SK-N-SH (cell line): Measurements from ENCODE around the gene CLIC5. TPM values are rescaled to one million over a fixed set of nuclear protein-coding genes. Genes with fewer than 3 reads are reported as not detected.

Experiments
- CTCF ChIA-PET: fragments of 300-600, 350-600 bp; formaldehyde crosslinking; extraction: SDS; loops from one replicate; lab custom pipeline; 2021; lab: Yijun Ruan, JAX
- POLR2A ChIA-PET: fragments of 350-600 bp; sonication (Branson Sonifier 250); formaldehyde crosslinking; extraction: SDS; loops from one replicate; lab custom pipeline; 2020; ENCODE audit warnings: antibody characterized with exemption, inconsistent platforms; lab: Yijun Ruan, JAX
- DNase-seq: peaks from one replicate; pipeline ENCODE4 v3.0.0; 2012
- H2AFZ ChIP-seq: fragments of 200-600 bp; sonication (generic); 2 replicates; pipeline ENCODE4 v1.8.1; 2016; ENCODE audit warnings: antibody characterized with exemption, mild to moderate bottlenecking, low read depth
- H3F3A ChIP-seq: fragments of 200-600 bp; sonication (generic); replicated peaks from 2 replicates; pipeline ENCODE3; 2016; ENCODE audit warnings: antibody characterized with exemption, mild to moderate bottlenecking; ENCODE audit not compliant: insufficient read depth
- H3K27ac ChIP-seq, 2 experiments: fragments of 200-500 bp in 1 of 2; fragments of 200-600 bp in 1 of 2; sonication (Bioruptor generic) in 1 of 2; sonication (generic), shearing (Covaris generic) in 1 of 2; 2 replicates each; pipeline versions ENCODE4 v1.5.1 to v1.6.1; 2014 to 2016; ENCODE audit warnings: low read depth in 2 of 2, inconsistent platforms in 1 of 2, low read length in 1 of 2, mild to moderate bottlenecking in 1 of 2, mixed read lengths in 1 of 2
- H3K27me3 ChIP-seq: fragments of 200-600 bp; sonication (generic), shearing (Covaris generic); 2 replicates; pipeline ENCODE4 v1.6.1; 2016; ENCODE audit warnings: mixed run types; ENCODE audit not compliant: insufficient read depth
- H3K36me3 ChIP-seq, 2 experiments: fragments of 200-500 bp in 1 of 2; fragments of 200-600 bp in 1 of 2; sonication (Bioruptor generic) in 1 of 2; sonication (generic) in 1 of 2; replicated peaks in 1 of 2; 2 replicates each; pipeline versions ENCODE3 to v1.5.1; 2014 to 2016; ENCODE audit warnings: low read length in 1 of 2, mild to moderate bottlenecking in 1 of 2; ENCODE audit not compliant: insufficient read depth in 2 of 2, control insufficient read depth in 1 of 2
- H3K4me1 ChIP-seq, 2 experiments: fragments of 200-500 bp in 1 of 2; fragments of 200-600 bp in 1 of 2; sonication (Bioruptor generic) in 1 of 2; sonication (generic), shearing (Covaris generic) in 1 of 2; 2 replicates each; pipeline versions ENCODE4 v1.5.1 to v1.6.1; 2014 to 2016; ENCODE audit warnings: low read depth in 1 of 2, low read length in 1 of 2, mixed run types in 1 of 2; ENCODE audit not compliant: insufficient read depth in 2 of 2, control insufficient read depth in 1 of 2
- H3K4me2 ChIP-seq: fragments of 200-600 bp; sonication (generic), shearing (Covaris generic); 2 replicates; pipeline ENCODE4 v1.6.1; 2017; ENCODE audit warnings: mixed run types
- H3K4me3 ChIP-seq, 2 experiments: fragments of 200-500 bp in 1 of 2; fragments of 200-600 bp in 1 of 2; sonication (Bioruptor generic) in 1 of 2; sonication (generic), shearing (Covaris generic) in 1 of 2; 2 replicates each; pipeline versions ENCODE4 v1.5.1 to v1.8.1; 2014 to 2016; ENCODE audit warnings: low read depth in 2 of 2, inconsistent platforms in 1 of 2, low read length in 1 of 2, mild to moderate bottlenecking in 1 of 2, mixed read lengths in 1 of 2, moderate library complexity in 1 of 2
- H3K79me2 ChIP-seq: fragments of 200-600 bp; sonication (generic); 2 replicates; pipeline ENCODE4 v1.8.1; 2017; ENCODE audit warnings: mild to moderate bottlenecking; ENCODE audit not compliant: insufficient read depth
- H3K9ac ChIP-seq: fragments of 200-600 bp; sonication (generic); 2 replicates; pipeline ENCODE4 v1.6.1; 2017; ENCODE audit warnings: mixed run types
- H3K9me2 ChIP-seq: fragments of 200-600 bp; sonication (generic); 2 replicates; pipeline ENCODE4 v1.6.1; 2017; ENCODE audit warnings: mixed run types
- H3K9me3 ChIP-seq: fragments of 200-600 bp; sonication (generic); 2 replicates; pipeline ENCODE4 v1.6.1; 2017; ENCODE audit warnings: mixed run types, mild to moderate bottlenecking, moderate library complexity
- H4K20me1 ChIP-seq: fragments of 200-600 bp; sonication (generic); 2 replicates; pipeline ENCODE4 v1.6.1; 2017; ENCODE audit warnings: mild to moderate bottlenecking, mixed run types; ENCODE audit not compliant: insufficient read depth
- FOSL2 ChIP-seq: IDR thresholded peaks from 2 replicates; pipeline ENCODE4 v1.4.0; 2012; ENCODE audit warnings: low read depth, mild to moderate bottlenecking, moderate library complexity, borderline replicate concordance
- GABPA ChIP-seq: IDR thresholded peaks from 2 replicates; pipeline ENCODE4 v1.4.0; 2012; ENCODE audit warnings: low read depth, mild to moderate bottlenecking
- IRF3 ChIP-seq: fragments of 150-350 bp; IDR thresholded peaks from 2 replicates; pipeline ENCODE4 v1.6.1; 2016; ENCODE audit warnings: mild to moderate bottlenecking, low read depth, low read length
- POLR2AphosphoS5 ChIP-seq: IDR thresholded peaks from 2 replicates; pipeline ENCODE4 v1.6.1; 2012; ENCODE audit warnings: low read depth, low read length
- RAD21 ChIP-seq: IDR thresholded peaks from 2 replicates; pipeline ENCODE4 v1.6.1; 2012; ENCODE audit warnings: mild to moderate bottlenecking, low read length
- RCOR1 ChIP-seq: fragments of 150-350 bp; IDR thresholded peaks from 2 replicates; pipeline ENCODE4 v1.6.1; 2017; ENCODE audit warnings: antibody characterized with exemption, low read length
- SIN3A ChIP-seq: IDR thresholded peaks from 2 replicates; pipeline ENCODE4 v1.6.1; 2012; ENCODE audit warnings: low read depth, mild to moderate bottlenecking, low read length, moderate library complexity, borderline replicate concordance
- WGBS: methylation state at CpG from one replicate; pipeline ENCODE4 v1.1.6; 2017; ENCODE audit warnings: low lambda C conversion rate; 5-methylcytosine and 5-hydroxymethylcytosine counted together
- polyA plus RNA-seq, 3 experiments: library from polyadenylated mRNA; depleted of rRNA; stranded (reverse); fragments of >200 nt; gene quantifications; 2 replicates each; pipeline ENCODE4 v1.2.3, GENCODE V29; 2012
- TF ChIP-seq, protein P1 (sequence below): fragments of 200-600 bp; sonication (generic); IDR thresholded peaks from 2 replicates; pipeline ENCODE4 v1.6.1; 2017; ENCODE audit warnings: antibody characterized with exemption, mild to moderate bottlenecking, moderate library complexity

Gene CLIC5
- polyA plus RNA-seq, 1 of the 3 experiments (the other 2 are of a cell fraction), result 0.03 TPM

GRCh38 chr6:45877970-45878590, 137.6 kb downstream of the CLIC5 start:
- no peaks in the 10 kb centered on the region for H3K9me3 ChIP-seq
- H3K36me3 ChIP-seq, result no peaks in the 10 kb centered on the region
- no peak overlapping the region for H3K27ac ChIP-seq
- H3K4me3 ChIP-seq, result no peak overlapping the region
- 8% methylated on average over 5 of the region's 5 CpGs for WGBS
- no peaks in the 10 kb centered on the region for H3K9me2 ChIP-seq
- DNase-seq, result no peak
- H2AFZ ChIP-seq, result no peak overlapping the region
- TF ChIP-seq FOSL2 (no peak), GABPA (no peak), SIN3A (no peak)
- TF ChIP-seq, protein P1, sequence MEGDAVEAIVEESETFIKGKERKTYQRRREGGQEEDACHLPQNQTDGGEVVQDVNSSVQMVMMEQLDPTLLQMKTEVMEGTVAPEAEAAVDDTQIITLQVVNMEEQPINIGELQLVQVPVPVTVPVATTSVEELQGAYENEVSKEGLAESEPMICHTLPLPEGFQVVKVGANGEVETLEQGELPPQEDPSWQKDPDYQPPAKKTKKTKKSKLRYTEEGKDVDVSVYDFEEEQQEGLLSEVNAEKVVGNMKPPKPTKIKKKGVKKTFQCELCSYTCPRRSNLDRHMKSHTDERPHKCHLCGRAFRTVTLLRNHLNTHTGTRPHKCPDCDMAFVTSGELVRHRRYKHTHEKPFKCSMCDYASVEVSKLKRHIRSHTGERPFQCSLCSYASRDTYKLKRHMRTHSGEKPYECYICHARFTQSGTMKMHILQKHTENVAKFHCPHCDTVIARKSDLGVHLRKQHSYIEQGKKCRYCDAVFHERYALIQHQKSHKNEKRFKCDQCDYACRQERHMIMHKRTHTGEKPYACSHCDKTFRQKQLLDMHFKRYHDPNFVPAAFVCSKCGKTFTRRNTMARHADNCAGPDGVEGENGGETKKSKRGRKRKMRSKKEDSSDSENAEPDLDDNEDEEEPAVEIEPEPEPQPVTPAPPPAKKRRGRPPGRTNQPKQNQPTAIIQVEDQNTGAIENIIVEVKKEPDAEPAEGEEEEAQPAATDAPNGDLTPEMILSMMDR, result no peak
- H3K79me2 ChIP-seq, result no peaks in the 10 kb centered on the region
- H3K27me3 ChIP-seq, result peaks cover 7% of the 10 kb centered on the region; the same call in 1 of the 2 replicates
- H3F3A ChIP-seq, result no peaks in the 10 kb centered on the region
- no peak overlapping the region for H3K9ac ChIP-seq
- ChIA-PET CTCF (no interaction called here), POLR2A (no interaction called here)
- H3K4me2 ChIP-seq, result no peak overlapping the region
- no peaks in the 10 kb centered on the region for H4K20me1 ChIP-seq
- no peaks in the 10 kb centered on the region for H3K4me1 ChIP-seq

- WGBS, result 15% methylated on average over 7 of the region's 7 CpGs
- Histone ChIP-seq H3K9me3 (no peaks in the 10 kb centered on the region), H3K9me2 (no peaks in the 10 kb centered on the region), H3K79me2 (no peaks in the 10 kb centered on the region), H3K36me3 (no peaks in the 10 kb centered on the region), H3K4me2 (no peak overlapping the region), H3K4me3 (no peak overlapping the region), H3F3A (no peaks in the 10 kb centered on the region), H3K27ac (no peak overlapping the region), H2AFZ (no peak overlapping the region), H3K27me3 (peaks cover 31% of the 10 kb centered on the region; the same call in 1 of the 2 replicates), H4K20me1 (no peaks in the 10 kb centered on the region), H3K9ac (no peak overlapping the region), H3K4me1 (no peaks in the 10 kb centered on the region)
- no peak for TF ChIP-seq IRF3
- no peak for TF ChIP-seq POLR2AphosphoS5
- no peak for TF ChIP-seq RAD21
- no peak for TF ChIP-seq SIN3A
- no peak for TF ChIP-seq RCOR1
- ChIA-PET CTCF (no interaction called here), POLR2A (no interaction called here)
- DNase-seq, result no peak
Measured at GRCh38 chr6:45872827-45873365, 142.8 kb downstream of the CLIC5 start.
